Testis (tissue), 2 donors: ENCODE measurements around the gene ZNF8.

Source experiments
- CTCF ChIP-seq, 3 experiments: fragments of 450-650 bp in 2 of 3; fragments of 200-600 bp in 1 of 3; sonication (generic) in 1 of 3; IDR thresholded peaks; one replicate each; pipeline ENCODE4 v1.5.1; 2016 to 2019; ENCODE audit warnings: antibody characterized with exemption in 3 of 3, mild to moderate bottlenecking in 2 of 3, moderate library complexity in 1 of 3
- POLR2A ChIP-seq: fragments of 450-650 bp; IDR thresholded peaks from one replicate; pipeline ENCODE4 v1.6.1; 2017; ENCODE audit warnings: antibody characterized with exemption, mild to moderate bottlenecking, moderate library complexity

GRCh38 chr19:58279925-58280316 is 1.2 kb downstream of the ZNF8 start:
- TF ChIP-seq CTCF (IDR thresholded peaks at IDR 0.05) (no peak), POLR2A (no peak)
